ENCODE data around the gene SULT1A3. TPM values are rescaled to one million over a fixed set of nuclear protein-coding genes. Genes with fewer than 3 reads are reported as not detected.
"Not testable (repeated sequence)": the region's sequence is repeated elsewhere in the genome, so short reads cannot be mapped to it uniquely, and the experiment has no call there.

SULT1A3 gene
- total and polyA plus RNA-seq, 2 experiments from 2014 or later, result 11.2 to 17.4 TPM

DNA sequence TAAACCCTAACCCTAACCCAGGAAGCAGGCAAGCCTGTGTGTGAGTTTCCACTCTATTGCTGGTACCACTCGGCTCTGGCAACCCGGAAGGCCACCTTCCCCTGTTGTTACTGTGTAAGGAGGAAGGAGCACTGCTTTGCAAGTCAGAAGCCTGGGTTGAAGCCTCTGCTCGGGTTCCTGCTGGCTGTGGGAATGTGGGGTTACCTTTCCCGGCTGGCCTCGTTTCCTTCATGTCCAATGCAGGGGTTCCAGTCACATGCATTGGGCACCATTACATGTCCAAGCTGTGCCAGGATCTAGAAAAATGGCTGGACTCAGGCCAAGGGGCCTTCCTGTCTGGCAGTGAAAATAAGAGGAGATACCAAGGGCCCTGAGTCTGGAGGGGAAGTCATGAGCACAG, 18.0 kb downstream of the SULT1A3 start:
- not testable (repeated sequence) for H3K4me1 Mint-ChIP-seq; H3K36me3 ChIP-seq (ENCODE audit: insufficient read depth); H3K27me3 Mint-ChIP-seq (ENCODE audit: insufficient read depth, low read depth, poor library complexity); H3K27me3 ChIP-seq (ENCODE audit: insufficient read depth); H3K4me3 Mint-ChIP-seq; H3K79me2 ChIP-seq (replicated peaks; ENCODE audit: insufficient read depth); H3K4me3 ChIP-seq; H2AFZ ChIP-seq; H3K36me3 Mint-ChIP-seq (ENCODE audit: low read depth); H4K20me1 ChIP-seq (replicated peaks; ENCODE audit: insufficient read depth); H3K9me2 ChIP-seq (ENCODE audit: insufficient read depth); H3K4me1 ChIP-seq (ENCODE audit: insufficient read depth); H3K4me2 ChIP-seq; H3K27ac ChIP-seq (ENCODE audit: low read depth); ATAC-seq; H3F3A ChIP-seq (replicated peaks; ENCODE audit: low read depth); H3K9me3 Mint-ChIP-seq; H3K27ac Mint-ChIP-seq; DNase-seq (ENCODE audit: low spot score)

DNA sequence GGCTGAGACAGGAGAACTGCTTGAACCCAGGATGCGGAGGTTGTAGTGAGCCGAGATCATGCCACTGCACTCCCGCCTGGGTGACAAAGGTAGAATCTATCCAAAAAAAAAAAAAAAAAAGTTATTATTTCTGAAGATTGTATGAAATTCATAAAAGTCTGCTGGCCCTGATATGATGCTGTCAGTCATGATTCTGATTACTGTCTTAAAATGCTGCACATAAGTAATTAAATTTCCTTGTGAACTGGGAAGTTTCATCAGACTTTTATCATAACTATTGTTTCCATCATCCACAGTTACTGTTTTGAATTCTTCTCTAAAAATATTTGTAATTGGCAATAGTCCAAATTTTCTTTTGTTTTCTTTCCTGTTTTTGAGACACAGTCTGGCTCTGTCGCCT, 49.3 kb downstream of the SULT1A3 start, which contains the start of gene NPIPB13:
NPIPB13 (minus strand) TSS at position 101 of the 400 bp plus-strand sequence. CDS start 2,906 bp downstream, outside the sequence.
- H3K27ac Mint-ChIP-seq; H3K27me3 ChIP-seq (ENCODE audit: insufficient read depth); H3K27me3 Mint-ChIP-seq (ENCODE audit: insufficient read depth, low read depth, poor library complexity); H3K9me3 Mint-ChIP-seq; H4K20me1 ChIP-seq (replicated peaks; ENCODE audit: insufficient read depth); H3F3A ChIP-seq (replicated peaks; ENCODE audit: low read depth); H3K4me3 ChIP-seq; H3K36me3 ChIP-seq (ENCODE audit: insufficient read depth); H3K4me1 Mint-ChIP-seq; H3K9me2 ChIP-seq (ENCODE audit: insufficient read depth); H3K36me3 Mint-ChIP-seq (ENCODE audit: low read depth); H3K4me3 Mint-ChIP-seq; ATAC-seq; DNase-seq (ENCODE audit: low spot score); H3K79me2 ChIP-seq (replicated peaks; ENCODE audit: insufficient read depth); H3K4me1 ChIP-seq (ENCODE audit: insufficient read depth); H3K4me2 ChIP-seq; H3K27ac ChIP-seq (ENCODE audit: low read depth); H2AFZ ChIP-seq: not testable (repeated sequence)

Small RNA genes lying within 50 kb of the gene (small RNA-seq; reads per million reads assigned to genes)
- gene AC106782.4 (ENCODE audit: low replicate concordance), result not detected

Other genes starting within 250 kb of the SULT1A3 start
- gene TMEM219, start 237.2 kb upstream of the SULT1A3 start, total RNA-seq (2014; rRNA removed; shearing (Covaris generic)), result 39.2 and 50.0 TPM in 2 replicates
- 81.5 and 82.3 TPM in 2 replicates for gene TMEM219, start 237.2 kb upstream of the SULT1A3 start, polyA plus RNA-seq (2016; fragmentation: Nextera tagmentation; extraction: Ambion mirVana)
- gene TAOK2, start 225.4 kb upstream of the SULT1A3 start, total RNA-seq (2014; rRNA removed; shearing (Covaris generic)), result 36.5 and 45.2 TPM in 2 replicates
- gene TAOK2, start 225.4 kb upstream of the SULT1A3 start, polyA plus RNA-seq (2016; fragmentation: Nextera tagmentation; extraction: Ambion mirVana), result 8.8 and 10.1 TPM in 2 replicates
- 10.4 and 13.4 TPM in 2 replicates for gene HIRIP3, start 203.6 kb upstream of the SULT1A3 start, total RNA-seq (2014; rRNA removed; shearing (Covaris generic))
- 18.5 and 19.1 TPM in 2 replicates for gene HIRIP3, start 203.6 kb upstream of the SULT1A3 start, polyA plus RNA-seq (2016; fragmentation: Nextera tagmentation; extraction: Ambion mirVana)
- gene INO80E, start 203.0 kb upstream of the SULT1A3 start, total RNA-seq (2014; rRNA removed; shearing (Covaris generic)), result 71.0 and 92.8 TPM in 2 replicates
- gene INO80E, start 203.0 kb upstream of the SULT1A3 start, polyA plus RNA-seq (2016; fragmentation: Nextera tagmentation; extraction: Ambion mirVana), result 66.0 and 66.2 TPM in 2 replicates
- 7.5 and 10.0 TPM in 2 replicates for gene DOC2A, start 188.2 kb upstream of the SULT1A3 start, total RNA-seq (2014; rRNA removed; shearing (Covaris generic))
- gene DOC2A, start 188.2 kb upstream of the SULT1A3 start, polyA plus RNA-seq (2016; fragmentation: Nextera tagmentation; extraction: Ambion mirVana), result 9.8 and 10.4 TPM in 2 replicates
- not detected in 2 replicates for gene C16orf92, start 176.1 kb upstream of the SULT1A3 start, total RNA-seq (2014; rRNA removed; shearing (Covaris generic))
- 0.34 and 0.56 TPM in 2 replicates for gene C16orf92, start 176.1 kb upstream of the SULT1A3 start, polyA plus RNA-seq (2016; fragmentation: Nextera tagmentation; extraction: Ambion mirVana)
- 28.2 and 37.4 TPM in 2 replicates for gene TLCD3B, start 168.0 kb upstream of the SULT1A3 start, total RNA-seq (2014; rRNA removed; shearing (Covaris generic))
- 14.2 and 16.3 TPM in 2 replicates for gene TLCD3B, start 168.0 kb upstream of the SULT1A3 start, polyA plus RNA-seq (2016; fragmentation: Nextera tagmentation; extraction: Ambion mirVana)
- gene ALDOA, start 133.5 kb upstream of the SULT1A3 start, total RNA-seq (2014; rRNA removed; shearing (Covaris generic)), result 1,113 and 1,306 TPM in 2 replicates
- 1,054 and 1,067 TPM in 2 replicates for gene ALDOA, start 133.5 kb upstream of the SULT1A3 start, polyA plus RNA-seq (2016; fragmentation: Nextera tagmentation; extraction: Ambion mirVana)
- 108 and 120 TPM in 2 replicates for gene PPP4C, start 123.3 kb upstream of the SULT1A3 start, total RNA-seq (2014; rRNA removed; shearing (Covaris generic))
- gene PPP4C, start 123.3 kb upstream of the SULT1A3 start, polyA plus RNA-seq (2016; fragmentation: Nextera tagmentation; extraction: Ambion mirVana), result 169 and 170 TPM in 2 replicates
- gene TBX6, start 107.3 kb upstream of the SULT1A3 start, total RNA-seq (2014; rRNA removed; shearing (Covaris generic)), result 1.1 and 2.3 TPM in 2 replicates
- gene TBX6, start 107.3 kb upstream of the SULT1A3 start, polyA plus RNA-seq (2016; fragmentation: Nextera tagmentation; extraction: Ambion mirVana), result 1.9 and 2.4 TPM in 2 replicates
- 21.8 and 27.8 TPM in 2 replicates for gene YPEL3, start 103.0 kb upstream of the SULT1A3 start, total RNA-seq (2014; rRNA removed; shearing (Covaris generic))
- 81.7 and 86.1 TPM in 2 replicates for gene YPEL3, start 103.0 kb upstream of the SULT1A3 start, polyA plus RNA-seq (2016; fragmentation: Nextera tagmentation; extraction: Ambion mirVana)
- gene GDPD3, start 85.7 kb upstream of the SULT1A3 start, total RNA-seq (2014; rRNA removed; shearing (Covaris generic)), result 0.94 TPM in 1 of 2 replicates, not detected in the other
- gene GDPD3, start 85.7 kb upstream of the SULT1A3 start, polyA plus RNA-seq (2016; fragmentation: Nextera tagmentation; extraction: Ambion mirVana), result 1.1 and 1.4 TPM in 2 replicates
- 14.5 and 22.4 TPM in 2 replicates for gene MAPK3, start 76.0 kb upstream of the SULT1A3 start, total RNA-seq (2014; rRNA removed; shearing (Covaris generic))
- 17.9 and 19.7 TPM in 2 replicates for gene MAPK3, start 76.0 kb upstream of the SULT1A3 start, polyA plus RNA-seq (2016; fragmentation: Nextera tagmentation; extraction: Ambion mirVana)
- 17.9 and 23.5 TPM in 2 replicates for gene CORO1A, start 15.7 kb upstream of the SULT1A3 start, total RNA-seq (2014; rRNA removed; shearing (Covaris generic))
- gene CORO1A, start 15.7 kb upstream of the SULT1A3 start, polyA plus RNA-seq (2016; fragmentation: Nextera tagmentation; extraction: Ambion mirVana), result 10.2 and 13.8 TPM in 2 replicates
- gene BOLA2B, start 5.6 kb upstream of the SULT1A3 start, total RNA-seq (2014; rRNA removed; shearing (Covaris generic)), result 335 and 350 TPM in 2 replicates
- 659 and 682 TPM in 2 replicates for gene BOLA2B, start 5.6 kb upstream of the SULT1A3 start, polyA plus RNA-seq (2016; fragmentation: Nextera tagmentation; extraction: Ambion mirVana)
- 27.3 and 29.5 TPM in 2 replicates for gene SLX1A, start 5.4 kb upstream of the SULT1A3 start, total RNA-seq (2014; rRNA removed; shearing (Covaris generic))
- 97.5 and 112 TPM in 2 replicates for gene SLX1A, start 5.4 kb upstream of the SULT1A3 start, polyA plus RNA-seq (2016; fragmentation: Nextera tagmentation; extraction: Ambion mirVana)
- gene NPIPB13, start 49.2 kb downstream of the SULT1A3 start, total RNA-seq (2014; rRNA removed; shearing (Covaris generic)), result 2.2 and 7.6 TPM in 2 replicates
- gene NPIPB13, start 49.2 kb downstream of the SULT1A3 start, polyA plus RNA-seq (2016; fragmentation: Nextera tagmentation; extraction: Ambion mirVana), result 5.7 and 7.5 TPM in 2 replicates
- 33.9 and 38.7 TPM in 2 replicates for gene CD2BP2, start 156.1 kb downstream of the SULT1A3 start, total RNA-seq (2014; rRNA removed; shearing (Covaris generic))
- 21.0 and 23.1 TPM in 2 replicates for gene CD2BP2, start 156.1 kb downstream of the SULT1A3 start, polyA plus RNA-seq (2016; fragmentation: Nextera tagmentation; extraction: Ambion mirVana)
- 19.6 and 30.8 TPM in 2 replicates for gene TBC1D10B, start 171.2 kb downstream of the SULT1A3 start, total RNA-seq (2014; rRNA removed; shearing (Covaris generic))
- gene TBC1D10B, start 171.2 kb downstream of the SULT1A3 start, polyA plus RNA-seq (2016; fragmentation: Nextera tagmentation; extraction: Ambion mirVana), result 13.3 TPM in 2 replicates
- gene MYL11, start 175.5 kb downstream of the SULT1A3 start, total RNA-seq (2014; rRNA removed; shearing (Covaris generic)), result not detected in 2 replicates
- 3.5 and 7.3 TPM in 2 replicates for gene MYL11, start 175.5 kb downstream of the SULT1A3 start, polyA plus RNA-seq (2016; fragmentation: Nextera tagmentation; extraction: Ambion mirVana)
- 0.21 and 0.35 TPM in 2 replicates for gene SEPTIN1, start 183.3 kb downstream of the SULT1A3 start, total RNA-seq (2014; rRNA removed; shearing (Covaris generic))
- gene SEPTIN1, start 183.3 kb downstream of the SULT1A3 start, polyA plus RNA-seq (2016; fragmentation: Nextera tagmentation; extraction: Ambion mirVana), result 3.3 and 3.9 TPM in 2 replicates
- 37.9 and 44.3 TPM in 2 replicates for gene ZNF48, start 196.2 kb downstream of the SULT1A3 start, total RNA-seq (2014; rRNA removed; shearing (Covaris generic))
- gene ZNF48, start 196.2 kb downstream of the SULT1A3 start, polyA plus RNA-seq (2016; fragmentation: Nextera tagmentation; extraction: Ambion mirVana), result 4.8 and 6.2 TPM in 2 replicates
- 12.0 and 16.1 TPM in 2 replicates for gene ZNF771, start 208.4 kb downstream of the SULT1A3 start, total RNA-seq (2014; rRNA removed; shearing (Covaris generic))
- gene ZNF771, start 208.4 kb downstream of the SULT1A3 start, polyA plus RNA-seq (2016; fragmentation: Nextera tagmentation; extraction: Ambion mirVana), result 10.8 and 12.7 TPM in 2 replicates
- gene DCTPP1, start 230.8 kb downstream of the SULT1A3 start, total RNA-seq (2014; rRNA removed; shearing (Covaris generic)), result 46.1 and 54.1 TPM in 2 replicates
- gene DCTPP1, start 230.8 kb downstream of the SULT1A3 start, polyA plus RNA-seq (2016; fragmentation: Nextera tagmentation; extraction: Ambion mirVana), result 51.7 and 58.3 TPM in 2 replicates
- gene SEPHS2, start 246.6 kb downstream of the SULT1A3 start, total RNA-seq (2014; rRNA removed; shearing (Covaris generic)), result 35.2 and 43.0 TPM in 2 replicates
- 27.3 and 29.7 TPM in 2 replicates for gene SEPHS2, start 246.6 kb downstream of the SULT1A3 start, polyA plus RNA-seq (2016; fragmentation: Nextera tagmentation; extraction: Ambion mirVana)